Hepatocyte (in vitro differentiated cells): ENCODE data around the gene NPPC. TPM values are rescaled to one million over a fixed set of nuclear protein-coding genes. Genes with fewer than 3 reads are reported as not detected.

Experiments
- DNase-seq: peaks from one replicate; pipeline ENCODE4 v3.0.0-alpha.2; 2016; ENCODE audit warnings: low spot score
- H2AFZ ChIP-seq: fragments of 200-600 bp; sonication (generic); 2 replicates; pipeline ENCODE4 v1.6.0; 2016; ENCODE audit warnings: antibody characterized with exemption, mild to moderate bottlenecking
- H3K27ac ChIP-seq: fragments of 200-600 bp; sonication (generic); 2 replicates; pipeline ENCODE4 v1.5.1; 2016; ENCODE audit warnings: mild to moderate bottlenecking
- H3K27me3 ChIP-seq: fragments of 200-600 bp; sonication (generic); 2 replicates; pipeline ENCODE4 v1.6.1; 2016
- H3K36me3 ChIP-seq: fragments of 200-600 bp; sonication (generic); replicated peaks from 2 replicates; pipeline ENCODE4 v1.5.1; 2016; ENCODE audit warnings: low read depth; ENCODE audit not compliant: insufficient read depth
- H3K4me1 ChIP-seq: fragments of 200-600 bp; sonication (generic); 2 replicates; pipeline ENCODE4 v1.5.1; 2016; ENCODE audit warnings: mild to moderate bottlenecking, moderate library complexity; ENCODE audit not compliant: insufficient read depth
- H3K4me2 ChIP-seq: fragments of 200-600 bp; sonication (generic); 2 replicates; pipeline ENCODE4 v1.6.0; 2016
- H3K4me3 ChIP-seq: fragments of 200-600 bp; sonication (generic); 2 replicates; pipeline ENCODE4 v1.5.1; 2016; ENCODE audit warnings: mild to moderate bottlenecking
- H3K79me2 ChIP-seq: fragments of 200-600 bp; sonication (generic); 2 replicates; pipeline ENCODE4 v1.6.0; 2017; ENCODE audit warnings: mild to moderate bottlenecking
- H3K9me2 ChIP-seq: fragments of 200-600 bp; sonication (generic); replicated peaks from 2 replicates; pipeline ENCODE4 v1.6.0; 2017; ENCODE audit warnings: mild to moderate bottlenecking; ENCODE audit not compliant: insufficient read depth
- H3K9me3 ChIP-seq: fragments of 200-600 bp; sonication (generic); 2 replicates; pipeline ENCODE4 v1.5.1; 2016; ENCODE audit warnings: low read depth, mild to moderate bottlenecking
- H4K20me1 ChIP-seq: fragments of 200-600 bp; sonication (generic); 2 replicates; pipeline ENCODE4 v1.6.0; 2016; ENCODE audit warnings: mild to moderate bottlenecking; ENCODE audit not compliant: insufficient read depth, poor library complexity, severe bottlenecking
- EZH2 ChIP-seq: fragments of 200-600 bp; sonication (generic); IDR thresholded peaks from 2 replicates; pipeline ENCODE4 v1.6.1; 2016; ENCODE audit warnings: antibody characterized with exemption, mild to moderate bottlenecking, borderline replicate concordance
- EZH2phosphoT487 ChIP-seq: fragments of 200-600 bp; sonication (generic); IDR thresholded peaks from one replicate; pipeline ENCODE4 v1.6.1; 2018; ENCODE audit warnings: antibody characterized with exemption, mild to moderate bottlenecking, low read depth, moderate library complexity; ENCODE audit not compliant: unreplicated experiment, severe bottlenecking
- WGBS: methylation state at CpG from one replicate; pipeline ENCODE4 v1.1.6; 2016; ENCODE audit warnings: low lambda C conversion rate; ENCODE audit errors: missing lambda C conversion rate; 5-methylcytosine and 5-hydroxymethylcytosine counted together
- polyA plus RNA-seq: library from polyadenylated mRNA; unstranded; fragments of >200 nt; fragmentation: Nextera tagmentation; extraction: Ambion mirVana; gene quantifications from 2 replicates; pipeline ENCODE4 v1.2.1, GENCODE V29; 2016
- total RNA-seq: library from RNA; depleted of rRNA; stranded (reverse); fragments of >200 nt; gene quantifications from 2 replicates; pipeline ENCODE4 v1.2.3, GENCODE V29; 2014
- TF ChIP-seq, protein P1 (sequence below): fragments of 200-600 bp; sonication (generic); IDR thresholded peaks from 2 replicates; pipeline ENCODE4 v1.5.1; 2016; ENCODE audit warnings: antibody characterized with exemption, mild to moderate bottlenecking; ENCODE audit not compliant: poor library complexity

The NPPC gene
- total and polyA plus RNA-seq, 2 experiments from 2014 or later = 1.8 TPM; not detected in 1

DNA sequence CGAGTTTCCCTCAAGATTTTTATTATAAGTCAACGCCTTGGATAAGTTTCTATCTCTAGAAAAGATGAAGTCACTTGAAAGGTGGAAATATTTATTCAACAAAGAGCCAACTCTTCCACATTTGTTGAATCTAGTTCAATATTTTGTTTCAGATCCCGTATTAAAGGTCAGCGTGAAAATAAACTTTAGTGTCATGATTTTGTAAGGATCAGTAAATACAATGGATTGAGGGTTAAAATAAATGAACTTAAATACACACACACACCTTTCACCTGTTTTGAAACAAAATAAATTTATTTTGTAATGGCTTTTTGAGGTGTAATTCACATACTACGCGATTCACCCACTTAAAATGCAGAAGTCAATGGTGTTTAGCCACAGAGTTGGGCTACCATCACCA lies 16.0 kb upstream of the NPPC start:
- no peaks in the 10 kb centered on the region for H3K79me2 ChIP-seq
- DNase-seq = no peak
- TF ChIP-seq EZH2 (no peak), EZH2phosphoT487 (no peak)
- TF ChIP-seq, protein P1, sequence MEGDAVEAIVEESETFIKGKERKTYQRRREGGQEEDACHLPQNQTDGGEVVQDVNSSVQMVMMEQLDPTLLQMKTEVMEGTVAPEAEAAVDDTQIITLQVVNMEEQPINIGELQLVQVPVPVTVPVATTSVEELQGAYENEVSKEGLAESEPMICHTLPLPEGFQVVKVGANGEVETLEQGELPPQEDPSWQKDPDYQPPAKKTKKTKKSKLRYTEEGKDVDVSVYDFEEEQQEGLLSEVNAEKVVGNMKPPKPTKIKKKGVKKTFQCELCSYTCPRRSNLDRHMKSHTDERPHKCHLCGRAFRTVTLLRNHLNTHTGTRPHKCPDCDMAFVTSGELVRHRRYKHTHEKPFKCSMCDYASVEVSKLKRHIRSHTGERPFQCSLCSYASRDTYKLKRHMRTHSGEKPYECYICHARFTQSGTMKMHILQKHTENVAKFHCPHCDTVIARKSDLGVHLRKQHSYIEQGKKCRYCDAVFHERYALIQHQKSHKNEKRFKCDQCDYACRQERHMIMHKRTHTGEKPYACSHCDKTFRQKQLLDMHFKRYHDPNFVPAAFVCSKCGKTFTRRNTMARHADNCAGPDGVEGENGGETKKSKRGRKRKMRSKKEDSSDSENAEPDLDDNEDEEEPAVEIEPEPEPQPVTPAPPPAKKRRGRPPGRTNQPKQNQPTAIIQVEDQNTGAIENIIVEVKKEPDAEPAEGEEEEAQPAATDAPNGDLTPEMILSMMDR = no peak
- no peaks in the 10 kb centered on the region for H3K9me2 ChIP-seq
- no peaks in the 10 kb centered on the region for H4K20me1 ChIP-seq
- no peak overlapping the region for H3K4me2 ChIP-seq
- no peak overlapping the region for H3K4me3 ChIP-seq
- no peak overlapping the region for H3K27ac ChIP-seq
- 86% methylated on average over 6 of the region's 6 CpGs for WGBS
- no peaks in the 10 kb centered on the region for H3K27me3 ChIP-seq
- H3K36me3 ChIP-seq = no peaks in the 10 kb centered on the region
- no peak overlapping the region for H2AFZ ChIP-seq
- no peaks in the 10 kb centered on the region for H3K9me3 ChIP-seq
- no peaks in the 10 kb centered on the region for H3K4me1 ChIP-seq

DNA sequence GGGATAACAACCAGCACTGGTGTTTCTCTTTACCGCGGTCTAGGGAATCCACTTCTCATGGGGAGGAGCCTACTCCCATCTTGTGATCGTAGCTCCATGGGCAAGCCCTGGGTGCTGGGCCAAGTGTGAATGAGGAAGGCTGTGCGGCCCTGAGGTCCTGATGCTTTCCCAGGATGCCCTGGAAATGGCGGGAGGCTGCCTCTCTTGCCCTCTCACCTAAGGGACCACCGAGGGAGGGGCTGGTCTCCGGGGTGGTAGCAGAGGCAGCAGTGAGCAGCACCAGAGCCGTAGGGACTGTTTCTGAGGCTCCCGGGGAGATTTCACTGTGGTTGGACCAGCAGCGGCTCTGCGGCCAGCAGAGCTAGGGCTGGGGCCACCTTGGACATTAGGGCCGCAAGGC lies 15.5 kb upstream of the NPPC start:
- Histone ChIP-seq H3K27me3 (no peaks in the 10 kb centered on the region), H3K4me1 (no peaks in the 10 kb centered on the region), H2AFZ (no peak overlapping the region), H4K20me1 (no peaks in the 10 kb centered on the region), H3K79me2 (no peaks in the 10 kb centered on the region), H3K9me3 (no peaks in the 10 kb centered on the region), H3K4me2 (no peak overlapping the region), H3K4me3 (no peak overlapping the region), H3K36me3 (no peaks in the 10 kb centered on the region), H3K27ac (no peak overlapping the region), H3K9me2 (no peaks in the 10 kb centered on the region)
- WGBS = 85% methylated on average over 12 of the region's 12 CpGs
- TF ChIP-seq EZH2 = no peak
- TF ChIP-seq, protein P1 = no peak
- no peak for TF ChIP-seq EZH2phosphoT487
- DNase-seq = no peak

DNA sequence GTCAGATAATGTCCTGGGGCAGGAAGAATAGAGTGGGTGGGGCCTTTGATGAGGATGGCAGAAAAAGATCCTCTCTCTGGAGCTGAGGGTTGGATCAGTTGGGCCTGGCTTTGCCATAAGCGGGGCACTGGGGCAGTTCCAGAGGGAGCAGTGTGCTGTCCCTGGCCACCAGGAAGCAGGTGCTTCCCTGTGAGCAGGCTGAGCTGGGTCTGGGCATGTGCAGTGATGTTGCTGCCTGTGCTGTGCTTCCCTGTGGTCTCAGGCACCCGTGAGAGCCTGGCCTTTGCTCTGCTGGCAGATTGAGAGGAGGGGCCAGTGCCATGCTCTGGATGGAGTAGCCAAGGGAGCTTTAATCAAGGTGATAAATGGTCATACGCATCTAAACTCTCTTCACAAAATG lies 14.6 kb upstream of the NPPC start:
- TF ChIP-seq EZH2 (no peak), EZH2phosphoT487 (no peak)
- TF ChIP-seq, protein P1 = no peak
- H3K36me3 ChIP-seq = no peaks in the 10 kb centered on the region
- no peaks in the 10 kb centered on the region for H3K9me2 ChIP-seq
- no peaks in the 10 kb centered on the region for H3K79me2 ChIP-seq
- DNase-seq = no peak
- H3K4me1 ChIP-seq = no peaks in the 10 kb centered on the region
- H2AFZ ChIP-seq = no peak overlapping the region
- no peaks in the 10 kb centered on the region for H3K27me3 ChIP-seq
- H3K4me2 ChIP-seq = no peak overlapping the region
- H3K27ac ChIP-seq = no peak overlapping the region
- H4K20me1 ChIP-seq = no peaks in the 10 kb centered on the region
- H3K4me3 ChIP-seq = no peak overlapping the region
- WGBS = 72% methylated on average over 3 of the region's 3 CpGs
- no peaks in the 10 kb centered on the region for H3K9me3 ChIP-seq

DNA sequence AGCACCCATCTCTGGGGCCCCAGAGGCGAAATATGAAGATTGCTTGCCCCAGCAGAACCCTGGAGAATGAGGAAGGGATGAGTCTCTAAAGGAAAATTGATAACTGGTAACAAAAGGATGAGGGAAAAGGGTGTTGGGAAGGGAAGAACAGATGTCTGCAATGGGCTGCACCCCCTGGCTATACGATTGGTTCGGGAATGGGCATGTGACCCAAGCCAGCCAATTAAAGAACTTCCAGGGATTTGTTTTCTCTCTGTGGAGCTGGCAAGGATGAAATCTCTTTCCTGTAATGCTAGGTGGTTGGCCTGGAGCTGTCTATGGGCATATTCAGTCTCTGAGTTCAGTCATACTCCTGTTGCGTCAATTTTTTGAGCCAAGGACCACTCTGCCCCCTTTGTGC lies 12.8 kb upstream of the NPPC start:
- WGBS = 95% methylated on average over 4 of the region's 4 CpGs
- Histone ChIP-seq H3K4me1 (no peaks in the 10 kb centered on the region), H2AFZ (no peak overlapping the region), H3K27ac (no peak overlapping the region), H3K9me3 (no peaks in the 10 kb centered on the region), H3K27me3 (no peaks in the 10 kb centered on the region), H3K9me2 (no peaks in the 10 kb centered on the region), H3K4me2 (no peak overlapping the region), H3K79me2 (no peaks in the 10 kb centered on the region), H4K20me1 (no peaks in the 10 kb centered on the region), H3K36me3 (no peaks in the 10 kb centered on the region), H3K4me3 (no peak overlapping the region)
- TF ChIP-seq EZH2 = no peak
- no peak for TF ChIP-seq EZH2phosphoT487
- TF ChIP-seq, protein P1 = no peak
- no peak for DNase-seq
